ENCODE data around the gene PLPPR2. TPM values are rescaled to one million over a fixed set of nuclear protein-coding genes. Genes with fewer than 3 reads are reported as not detected.

PLPPR2 gene
- total RNA-seq, 1 experiment from 2014 or later: 19.5 TPM

GRCh38 chr19:11321191-11322126 lies 33.8 kb upstream of the PLPPR2 start:
- H3K36me3 Mint-ChIP-seq (ENCODE audit: insufficient read depth, unreplicated experiment): peaks cover 40% of the 10 kb centered on the region
- intact Hi-C loops (cut with micrococcal nuclease): no loop called here
- DNase-seq (ENCODE audit: unreplicated experiment): no peak
- H3K4me1 Mint-ChIP-seq (ENCODE audit: insufficient read depth, unreplicated experiment): peaks cover 17% of the 10 kb centered on the region
- POLR2A ChIA-PET: interaction anchor here (0.7 to 4.8 kb wide), 3 partner anchors 11 to 24 kb away, joined by 3 to 33 read pairs (median 7); partner anchors contain the start of genes CCDC159, RAB3D and TMEM205
- H3K4me3 Mint-ChIP-seq (ENCODE audit: unreplicated experiment): no peak overlapping the region
- TF ChIP-seq CTCF (IDR thresholded peaks at IDR 0.05; ENCODE audit: unreplicated experiment): no peak
- CTCF ChIA-PET: interaction anchor here (0.6 to 1.4 kb wide), 2 partner anchors 25 to 367 kb away, joined by 3 to 5 read pairs; partner anchors contain the start of genes CCDC159 and TMEM205
- no peaks in the 10 kb centered on the region for H3K9me3 Mint-ChIP-seq (ENCODE audit: unreplicated experiment)
- no peaks in the 10 kb centered on the region for H3K27me3 Mint-ChIP-seq (ENCODE audit: insufficient read depth, unreplicated experiment)
- no TSS peak for BruUV-seq (replicated peaks)
- H3K27ac Mint-ChIP-seq (ENCODE audit: low read depth, unreplicated experiment): no peak overlapping the region

DNA sequence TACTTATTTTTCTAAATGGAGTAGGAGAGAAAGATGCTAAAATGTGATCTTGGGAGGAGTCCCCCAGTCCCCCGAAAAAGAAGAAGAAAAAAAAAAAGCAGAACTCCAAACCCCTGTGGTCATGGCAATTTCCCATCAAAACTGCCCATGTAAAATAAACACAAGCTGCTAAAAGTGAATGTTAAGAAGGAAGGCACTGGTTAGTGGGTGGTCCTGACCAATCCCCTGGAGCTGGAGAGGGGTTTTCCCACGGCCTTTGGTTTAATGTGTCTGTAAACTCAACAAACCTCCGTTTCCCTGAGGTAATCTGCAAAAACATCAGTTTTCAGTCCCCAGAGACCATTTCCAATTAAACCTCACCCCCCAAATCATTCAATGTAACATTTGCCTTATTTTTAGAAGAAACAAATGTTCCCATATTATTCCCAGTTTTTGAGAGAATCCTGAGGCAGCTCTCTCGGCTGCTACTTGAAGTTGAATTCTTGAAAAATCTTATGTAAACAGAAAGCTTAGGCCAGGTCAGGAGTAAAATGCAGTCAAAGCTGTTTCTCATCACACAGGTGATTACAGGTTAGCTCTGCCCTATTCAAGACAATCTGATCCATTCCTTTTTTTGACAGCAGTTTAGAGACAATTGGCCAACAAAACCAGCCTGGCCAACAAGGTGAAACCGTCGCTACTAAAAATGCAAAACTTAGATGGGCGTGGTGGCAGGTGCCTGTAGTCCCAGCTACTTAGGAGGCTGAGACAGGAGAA lies 32.8 kb upstream of the PLPPR2 start:
- ChIA-PET CTCF (interaction anchor here (0.5 to 1.5 kb wide), 9 partner anchors 24 to 1515 kb away, joined by 3 to 7 read pairs (median 3); partner anchors contain the start of genes CCDC159 and TMEM205), POLR2A (interaction anchor here (0.7 to 4.8 kb wide), 4 partner anchors 16 to 99 kb away, joined by 3 to 33 read pairs (median 5); partner anchors contain the start of genes CCDC159, RAB3D and TMEM205)
- no TSS peak for BruUV-seq (replicated peaks)

GRCh38 chr19:11323601-11324078 lies 31.6 kb upstream of the PLPPR2 start:
- DNase-seq (ENCODE audit: unreplicated experiment): peak; percentile 49
- no peak for TF ChIP-seq CTCF (IDR thresholded peaks at IDR 0.05; ENCODE audit: unreplicated experiment)
- H3K27me3 Mint-ChIP-seq (ENCODE audit: insufficient read depth, unreplicated experiment): no peaks in the 10 kb centered on the region
- CTCF ChIA-PET: interaction anchor here (0.6 to 1.5 kb wide), 4 partner anchors 30 to 159 kb away, joined by 3 to 7 read pairs (median 4); no protein-coding TSS in a partner anchor
- H3K27ac Mint-ChIP-seq (ENCODE audit: low read depth, unreplicated experiment): peak overlapping the region; percentile 49
- H3K4me3 Mint-ChIP-seq (ENCODE audit: unreplicated experiment): peak overlapping the region; percentile 53
- BruUV-seq (replicated peaks): TSS peak; percentile 28
- peaks cover 50% of the 10 kb centered on the region for H3K36me3 Mint-ChIP-seq (ENCODE audit: insufficient read depth, unreplicated experiment)
- H3K9me3 Mint-ChIP-seq (ENCODE audit: unreplicated experiment): no peaks in the 10 kb centered on the region
- peaks cover 17% of the 10 kb centered on the region for H3K4me1 Mint-ChIP-seq (ENCODE audit: insufficient read depth, unreplicated experiment)
- POLR2A ChIA-PET: interaction anchor here (1.0 to 4.8 kb wide), 11 partner anchors 9 to 185 kb away, joined by 3 to 33 read pairs (median 5); partner anchors contain the start of genes CCDC159, SWSAP1 and TMEM205
- intact Hi-C loops (cut with micrococcal nuclease): no loop called here

More for the DNA sequence above, 32.8 kb upstream of the PLPPR2 start:
- no peaks in the 10 kb centered on the region for H3K9me3 Mint-ChIP-seq (ENCODE audit: unreplicated experiment)
- no peaks in the 10 kb centered on the region for H3K27me3 Mint-ChIP-seq (ENCODE audit: insufficient read depth, unreplicated experiment)
- H3K27ac Mint-ChIP-seq (ENCODE audit: low read depth, unreplicated experiment): no peak overlapping the region
- peaks cover 17% of the 10 kb centered on the region for H3K4me1 Mint-ChIP-seq (ENCODE audit: insufficient read depth, unreplicated experiment)
- intact Hi-C loops (cut with micrococcal nuclease): no loop called here
- DNase-seq (ENCODE audit: unreplicated experiment): no peak
- no peak overlapping the region for H3K4me3 Mint-ChIP-seq (ENCODE audit: unreplicated experiment)
- peaks cover 38% of the 10 kb centered on the region for H3K36me3 Mint-ChIP-seq (ENCODE audit: insufficient read depth, unreplicated experiment)
- TF ChIP-seq CTCF (IDR thresholded peaks at IDR 0.05; ENCODE audit: unreplicated experiment): no peak

Measured in MCF 10A (cell line).